Midbrain (tissue), 1 donor: Measurements from ENCODE around the gene GPR17.

Source experiments
- DNase-seq: peaks from one replicate; lab custom pipeline; 2025; lab: John Stamatoyannopoulos, UW

GPR17 gene

GRCh38 chr2:127630096-127630863 is 15.7 kb upstream of the GPR17 start:
- DNase-seq = no peak

DNA sequence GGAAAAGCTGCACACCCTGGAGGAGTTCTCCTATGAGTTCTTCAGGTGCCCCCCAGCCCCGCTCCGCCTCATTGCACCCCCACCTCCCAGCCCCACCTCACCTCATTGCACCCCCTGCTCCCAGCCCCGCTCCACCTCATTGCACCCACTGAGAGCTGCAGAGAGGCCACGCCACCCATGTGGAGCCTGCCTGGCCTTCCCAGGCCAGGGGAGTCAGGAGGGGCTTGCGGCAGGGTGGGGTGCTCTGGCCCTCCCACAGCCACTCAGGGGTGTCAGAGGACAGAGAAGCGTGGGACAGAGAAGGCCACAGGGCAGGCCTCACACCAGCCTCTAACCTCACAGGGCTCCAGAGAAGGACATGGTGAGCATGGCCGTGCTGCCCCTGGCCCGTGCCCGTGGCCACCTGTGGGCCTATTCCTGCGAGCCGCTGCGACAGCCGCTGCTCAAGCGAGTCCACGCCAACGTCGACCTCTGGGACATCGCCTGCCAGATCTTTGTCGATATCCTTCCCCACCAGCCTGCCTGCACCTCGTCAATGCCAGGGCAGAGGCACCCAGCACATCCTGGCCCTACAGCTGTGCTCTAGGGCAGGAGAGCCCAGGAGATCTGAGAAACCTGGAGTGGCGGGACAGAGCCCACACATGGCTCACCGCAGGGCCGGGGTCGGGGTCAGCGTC is 15.0 kb upstream of the GPR17 start:
- DNase-seq = no peak

DNA sequence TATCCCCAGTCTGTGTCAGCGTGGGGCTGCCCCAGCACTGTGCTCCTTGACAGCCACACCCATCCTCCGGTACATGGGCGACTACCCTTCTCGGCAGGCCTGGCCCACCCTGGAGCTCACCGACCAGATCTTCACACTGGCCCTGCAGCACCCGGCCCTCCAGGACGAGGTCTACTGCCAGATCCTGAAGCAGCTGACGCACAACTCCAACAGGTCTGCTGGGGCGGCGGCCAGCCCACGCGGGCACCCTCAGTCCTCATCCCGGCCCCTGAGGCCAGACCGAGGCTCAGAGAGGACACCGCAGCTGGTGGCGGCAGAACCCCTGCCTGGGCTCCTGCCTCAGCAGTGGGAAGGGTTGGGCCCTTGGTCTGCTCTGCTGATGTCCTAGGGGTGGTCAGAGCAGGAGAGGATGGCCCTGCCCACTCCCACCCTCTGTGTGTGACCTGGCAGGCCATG is 14.4 kb upstream of the GPR17 start:
- DNase-seq = no peak

DNA sequence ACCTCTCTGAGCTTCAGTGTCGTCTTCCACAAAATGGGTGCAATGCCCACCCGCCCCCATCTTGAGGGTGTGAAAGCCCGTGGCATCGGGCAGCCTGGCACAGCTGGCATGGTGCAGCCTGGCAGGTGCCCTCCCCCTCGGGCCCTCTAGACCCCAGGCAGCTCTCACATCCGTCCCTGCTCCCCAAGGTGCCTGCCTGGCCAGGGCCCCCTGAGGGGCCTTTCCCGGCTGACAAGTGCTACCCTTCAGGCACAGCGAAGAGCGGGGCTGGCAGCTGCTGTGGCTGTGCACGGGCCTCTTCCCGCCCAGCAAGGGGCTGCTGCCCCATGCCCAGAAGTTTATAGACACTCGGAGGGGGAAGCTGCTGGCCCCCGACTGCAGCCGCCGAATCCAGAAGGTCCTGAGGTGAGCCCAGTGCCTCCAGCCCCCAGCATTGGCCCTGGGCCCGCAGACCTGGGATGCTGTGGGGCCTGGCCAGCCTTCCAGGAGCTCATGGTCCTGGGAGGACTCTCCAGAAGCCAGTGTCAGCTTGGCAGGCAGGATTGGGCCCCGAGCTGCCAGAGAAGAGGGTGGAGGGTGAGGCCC is 13.9 kb upstream of the GPR17 start:
- no peak for DNase-seq

- no peak for DNase-seq
Observed at GRCh38 chr2:127632592-127633489, 13.1 kb upstream of the GPR17 start.

DNA sequence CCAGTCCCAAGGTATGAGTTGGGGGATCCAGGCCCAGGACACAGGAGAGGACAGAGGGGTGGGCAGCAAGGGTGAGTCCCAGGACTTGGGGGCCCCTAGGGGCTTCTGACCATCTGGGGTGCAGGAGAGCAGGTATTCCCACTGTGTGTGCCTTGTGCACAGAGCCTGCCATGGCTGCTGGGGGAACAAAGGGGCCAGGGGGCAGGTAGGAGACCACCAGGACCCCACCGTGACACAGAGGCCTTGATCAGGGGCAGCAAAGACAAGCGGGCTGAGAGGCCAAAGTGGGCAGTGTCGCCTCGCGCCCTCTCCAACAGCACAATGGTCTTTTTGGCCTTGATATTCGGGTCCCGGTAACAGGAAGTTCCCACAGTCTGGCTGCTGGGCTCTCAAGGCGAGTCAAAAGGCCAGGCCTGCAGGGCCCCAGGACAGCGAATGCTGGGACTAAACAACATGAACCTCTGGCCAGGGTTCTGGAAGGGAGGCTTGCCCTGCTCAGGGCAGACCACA is 12.3 kb upstream of the GPR17 start:
- DNase-seq = no peak

DNA sequence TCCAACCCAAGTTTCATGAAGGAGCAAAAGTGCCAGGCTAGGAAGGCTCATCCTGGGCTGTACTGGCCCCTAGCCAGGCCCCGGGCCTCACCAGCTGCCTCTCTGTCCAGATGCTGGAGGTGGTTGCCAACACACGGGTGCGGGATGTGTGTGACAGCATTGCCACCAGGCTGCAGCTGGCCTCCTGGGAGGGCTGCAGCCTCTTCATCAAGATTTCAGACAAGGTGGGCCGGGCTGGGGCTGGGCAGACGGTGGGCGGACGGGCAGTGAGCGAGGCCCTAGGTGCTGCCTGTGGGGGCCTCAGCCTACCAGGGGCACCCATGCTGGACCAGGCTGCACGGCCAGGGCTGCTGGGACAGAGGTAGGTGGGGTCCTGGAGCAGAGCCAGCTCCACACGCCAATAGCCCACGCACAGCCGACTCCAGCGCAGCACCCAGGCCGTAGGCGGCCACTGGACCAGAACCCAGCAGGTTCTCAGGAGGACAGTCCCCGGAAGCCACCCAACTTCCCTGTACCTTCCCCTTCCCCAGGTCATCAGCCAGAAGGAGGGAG is 11.8 kb upstream of the GPR17 start:
- no peak for DNase-seq

- no peak for DNase-seq
Observed at GRCh38 chr2:127634626-127635379, 11.2 kb upstream of the GPR17 start.

- DNase-seq = no peak
Observed at GRCh38 chr2:127635380-127636237, 10.3 kb upstream of the GPR17 start.

- no peak for DNase-seq
Observed at GRCh38 chr2:127636248-127637235, 9.4 kb upstream of the GPR17 start.

DNA sequence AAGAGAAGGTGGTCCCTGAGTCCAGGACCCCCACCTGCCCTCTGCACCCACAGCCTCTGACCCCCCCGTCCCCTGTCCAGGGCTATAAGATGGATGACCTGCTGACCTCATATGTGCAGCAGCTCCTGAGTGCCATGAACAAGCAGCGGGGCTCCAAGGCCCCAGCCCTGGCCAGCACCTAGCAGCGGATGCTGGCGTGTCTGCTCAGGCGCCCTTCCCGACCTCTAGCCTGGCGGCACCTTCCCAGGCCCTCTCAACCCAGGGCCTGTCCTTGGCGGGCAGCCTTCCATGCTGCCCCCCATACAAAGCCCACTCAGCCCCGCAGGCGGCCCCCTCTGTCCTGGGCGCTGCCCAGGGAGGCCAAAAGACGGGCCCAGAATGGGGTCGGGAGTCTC is 8.7 kb upstream of the GPR17 start:
- DNase-seq = no peak

GRCh38 chr2:127637725-127638252 is 8.2 kb upstream of the GPR17 start:
- no peak for DNase-seq

DNA sequence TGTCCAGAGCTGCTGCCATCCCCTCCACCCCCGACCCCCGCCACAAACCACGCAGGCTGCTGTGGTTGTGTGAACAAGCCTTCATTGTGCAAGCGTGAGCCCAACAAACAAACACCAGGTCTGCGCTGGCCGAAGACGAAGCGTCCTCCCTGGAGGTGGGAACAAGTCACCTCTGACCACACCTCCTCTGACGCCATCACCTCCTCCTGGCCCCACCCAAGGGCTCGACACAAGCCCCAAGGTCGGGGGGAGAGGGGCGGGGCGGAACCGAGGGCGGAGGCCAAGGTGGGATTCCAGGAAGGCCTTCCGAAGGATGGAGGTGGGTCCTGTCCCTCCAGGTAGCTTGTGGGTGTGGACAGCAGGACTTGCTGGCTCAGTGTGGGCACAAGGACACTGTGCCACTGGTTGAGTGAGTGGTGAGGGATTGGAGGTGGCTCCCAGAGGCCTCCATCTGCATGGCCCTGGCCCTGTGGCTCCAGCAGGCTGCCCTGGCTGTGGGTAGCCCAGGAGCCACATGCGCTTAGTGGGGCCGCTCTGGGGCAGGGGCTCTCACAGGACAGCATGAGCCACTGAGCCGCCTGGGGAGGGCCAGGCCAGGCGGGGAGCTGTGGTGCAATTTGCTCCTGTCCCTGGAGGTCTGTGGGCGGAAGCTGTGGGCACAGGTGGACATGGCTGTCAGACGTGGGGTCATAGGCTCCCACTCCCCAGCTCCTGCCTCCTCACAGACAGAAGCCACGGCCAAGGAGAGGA is 7.4 kb upstream of the GPR17 start:
- DNase-seq = no peak

DNA sequence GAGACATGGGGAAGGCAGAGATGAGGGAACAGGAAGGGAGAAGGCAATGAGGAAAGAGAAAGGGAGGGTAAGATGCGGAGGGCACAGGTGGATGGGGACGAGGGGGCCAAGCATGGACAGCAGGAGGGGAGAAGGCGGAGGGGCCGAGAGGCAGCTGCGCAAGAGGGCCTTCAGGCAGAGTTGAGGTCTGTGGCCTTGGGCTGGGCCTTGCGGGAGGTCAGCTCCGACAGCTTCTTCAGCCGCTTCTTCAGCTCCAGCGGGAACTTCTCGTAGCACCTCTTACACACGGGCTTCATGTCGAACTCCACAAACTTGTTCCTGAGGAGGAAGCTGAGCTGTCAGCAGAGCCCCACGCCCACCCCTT is 6.9 kb upstream of the GPR17 start:
- DNase-seq = no peak

DNA sequence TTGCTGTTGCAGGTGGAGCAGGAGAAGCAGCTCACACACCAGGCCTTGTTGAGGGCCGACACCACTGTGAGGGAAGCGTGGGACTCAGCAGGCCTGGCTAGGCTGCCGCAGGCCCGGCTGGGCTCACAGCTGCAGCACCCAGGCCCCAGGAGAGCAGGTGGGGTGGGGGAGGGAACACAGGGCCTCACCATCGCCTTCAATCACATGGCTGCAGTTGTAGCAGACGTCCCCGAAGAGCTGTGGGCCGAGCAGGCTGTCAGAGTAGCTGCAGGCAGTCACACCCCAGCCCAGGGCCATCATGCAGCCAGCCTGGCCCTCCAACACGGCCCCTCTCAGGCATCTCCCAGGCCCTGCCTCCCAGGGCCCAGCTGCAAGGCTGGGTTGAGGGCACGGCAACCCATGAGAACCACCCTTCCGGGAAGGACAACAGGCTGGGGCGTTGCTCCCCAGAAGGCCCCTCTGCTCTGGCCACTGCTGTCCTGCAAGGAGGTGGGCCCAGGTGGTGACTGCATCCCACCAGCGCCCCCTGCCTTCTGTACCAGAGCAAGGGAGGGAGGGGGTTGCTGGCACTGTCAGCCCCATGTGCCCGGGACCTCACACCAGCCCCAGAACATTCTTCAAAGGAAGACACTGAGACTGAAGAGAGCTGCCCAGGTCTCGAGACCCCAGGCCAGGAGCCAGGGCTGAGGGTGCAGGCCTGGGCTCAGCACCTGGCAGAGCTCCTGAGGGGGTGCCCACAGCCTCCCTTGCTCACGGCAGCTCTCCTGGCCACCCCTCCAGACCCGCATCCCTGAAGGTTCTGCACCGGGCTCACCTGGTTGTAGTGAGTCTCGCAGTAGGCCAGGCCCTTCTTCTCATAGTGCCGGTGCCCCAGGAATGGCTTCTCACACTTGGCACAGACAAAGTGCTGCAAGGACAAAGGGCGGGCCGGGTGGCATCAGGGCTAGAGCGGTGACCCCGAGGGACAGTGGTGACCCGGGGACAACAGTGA is 5.6 kb upstream of the GPR17 start:
- no peak for DNase-seq

GRCh38 chr2:127641133-127641532 is 4.8 kb upstream of the GPR17 start:
- DNase-seq = no peak
